ENCODE data around the gene AGXT.

AGXT gene

GRCh38 chr2:240851078-240851991 lies 17.3 kb upstream of the AGXT start:
- TF ChIP-seq POLR2A (IDR thresholded peaks at IDR 0.05; ENCODE audit: low read length) (no peak), GATA1 (IDR thresholded peaks at IDR 0.05; ENCODE audit: low read depth, low read length) (no peak)
- peak; percentile 67 to 86 for DNase-seq

GRCh38 chr2:240852671-240853314 lies 15.8 kb upstream of the AGXT start:
- TF ChIP-seq POLR2A (IDR thresholded peaks at IDR 0.05; ENCODE audit: low read length) (no peak), GATA1 (IDR thresholded peaks at IDR 0.05; ENCODE audit: low read depth, low read length) (no peak)
- DNase-seq: no peak

DNA sequence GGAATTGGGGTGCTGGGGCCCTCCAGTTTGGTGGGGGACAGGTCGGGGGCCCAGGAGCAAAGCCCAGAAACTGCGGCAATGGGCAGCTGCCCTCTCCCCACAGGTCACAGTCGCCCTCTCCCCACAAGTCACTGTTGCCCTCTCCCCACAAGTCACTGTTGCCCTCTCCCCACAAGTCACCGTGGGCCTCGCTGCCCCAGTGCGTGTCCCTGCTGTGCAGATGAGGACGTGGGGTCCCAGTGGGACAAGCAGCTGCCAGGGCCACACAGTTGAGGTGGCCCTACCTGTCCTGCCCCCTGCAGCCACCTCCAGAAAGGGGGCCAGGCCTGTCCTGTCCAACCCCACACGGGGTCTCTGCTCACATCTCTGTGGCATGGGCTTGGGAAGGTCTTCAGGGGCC lies 13.0 kb upstream of the AGXT start:
- TF ChIP-seq POLR2A (IDR thresholded peaks at IDR 0.05; ENCODE audit: low read length): no peak
- no peak for TF ChIP-seq GATA1 (IDR thresholded peaks at IDR 0.05; ENCODE audit: low read depth, low read length)
- no peak for DNase-seq

DNA sequence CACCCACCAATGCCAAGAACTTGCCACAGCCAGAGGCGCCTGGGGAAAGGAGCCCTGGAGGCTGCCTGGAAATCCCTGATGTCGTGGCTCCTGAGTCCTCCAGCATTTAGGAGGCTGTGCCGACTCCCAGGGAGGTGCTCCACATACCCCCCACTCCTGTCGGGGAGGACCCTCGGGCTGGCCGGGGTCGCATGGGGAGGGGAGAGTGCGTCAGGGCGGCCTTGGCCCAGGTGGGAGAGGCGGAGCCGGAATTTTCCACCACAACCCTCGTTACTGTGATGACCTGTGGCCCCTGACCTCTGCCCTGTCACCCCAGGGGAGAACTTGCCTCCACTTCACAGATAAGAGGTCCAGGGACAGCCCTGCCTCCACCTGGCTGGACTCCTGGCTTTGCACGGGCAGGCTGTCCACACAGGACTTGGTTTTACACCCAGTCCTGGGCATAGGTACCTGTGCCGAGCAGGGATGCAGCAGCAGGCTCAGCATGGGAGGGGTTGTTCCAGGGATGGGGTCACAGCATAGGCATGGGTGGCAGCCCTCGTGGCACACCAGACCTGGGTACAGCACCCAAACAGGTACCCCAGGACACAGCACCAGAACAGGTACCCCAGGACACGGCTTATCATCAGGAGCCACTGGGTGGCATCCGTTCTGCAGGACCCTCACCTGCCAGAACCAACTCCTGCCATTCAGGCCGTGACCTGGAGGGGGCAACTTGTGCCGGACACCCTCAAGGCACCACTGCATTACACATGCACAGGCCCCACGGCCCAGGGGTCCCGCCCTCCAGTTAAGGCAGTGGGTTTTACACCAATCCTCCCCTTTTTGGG lies 12.3 kb upstream of the AGXT start:
- TF ChIP-seq GATA1 (IDR thresholded peaks at IDR 0.05; ENCODE audit: low read depth, low read length) (no peak), POLR2A (IDR thresholded peaks at IDR 0.05; ENCODE audit: low read length) (no peak)
- DNase-seq: no peak

- no peak for DNase-seq
- TF ChIP-seq GATA1 (IDR thresholded peaks at IDR 0.05; ENCODE audit: low read depth, low read length) (no peak), POLR2A (IDR thresholded peaks at IDR 0.05; ENCODE audit: low read length) (no peak)
Observed at GRCh38 chr2:240857039-240858008, 11.3 kb upstream of the AGXT start.

DNA sequence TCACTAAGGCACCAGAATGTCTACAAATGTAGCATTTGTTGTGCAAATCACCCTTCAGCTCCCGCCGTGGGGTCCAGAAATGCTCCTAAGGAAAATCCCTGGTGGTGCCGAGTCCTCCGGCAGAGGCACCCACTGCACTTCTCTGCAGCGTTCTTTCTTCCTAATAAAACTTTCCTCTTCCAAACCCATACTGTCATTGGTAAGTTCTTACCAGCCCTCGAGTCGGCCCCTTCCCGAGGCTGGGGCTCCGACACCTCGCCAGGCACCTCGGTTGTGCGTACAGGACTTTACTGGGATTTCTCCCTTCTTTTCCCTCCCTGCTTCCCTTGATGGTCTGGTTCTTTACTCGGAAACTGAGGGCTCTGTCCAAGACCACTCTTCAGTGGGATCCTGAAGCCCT lies 10.3 kb upstream of the AGXT start:
- TF ChIP-seq POLR2A (IDR thresholded peaks at IDR 0.05; ENCODE audit: low read length) (no peak), GATA1 (IDR thresholded peaks at IDR 0.05; ENCODE audit: low read depth, low read length) (no peak)
- no peak for DNase-seq

GRCh38 chr2:240858871-240859270 lies 9.8 kb upstream of the AGXT start:
- DNase-seq: no peak
- TF ChIP-seq POLR2A (IDR thresholded peaks at IDR 0.05; ENCODE audit: low read length) (no peak), GATA1 (IDR thresholded peaks at IDR 0.05; ENCODE audit: low read depth, low read length) (no peak)

- TF ChIP-seq POLR2A (IDR thresholded peaks at IDR 0.05; ENCODE audit: low read length) (no peak), GATA1 (IDR thresholded peaks at IDR 0.05; ENCODE audit: low read depth, low read length) (no peak)
- DNase-seq: no peak
Observed at GRCh38 chr2:240861547-240861946, 7.1 kb upstream of the AGXT start.

DNA sequence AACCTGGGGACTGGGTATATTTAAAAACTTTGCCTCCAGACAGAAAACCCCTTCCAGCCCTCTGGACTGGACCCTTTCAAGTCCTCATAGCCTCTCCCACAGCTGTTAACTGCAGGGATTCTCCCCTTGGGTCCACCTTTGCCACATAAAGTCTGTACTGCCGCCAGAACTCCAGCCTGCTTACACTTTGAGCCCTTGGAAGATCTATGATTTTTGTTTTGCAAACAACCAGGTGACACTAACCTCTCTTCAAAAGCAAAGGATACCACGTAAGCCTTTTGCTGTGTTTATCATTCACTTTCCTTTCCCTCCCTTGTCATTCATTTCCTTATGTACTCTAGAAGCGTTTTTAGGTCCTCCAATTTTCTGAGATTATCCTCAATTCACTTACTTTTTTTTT lies 4.1 kb upstream of the AGXT start:
- DNase-seq: no peak
- TF ChIP-seq GATA1 (IDR thresholded peaks at IDR 0.05; ENCODE audit: low read depth, low read length) (no peak), POLR2A (IDR thresholded peaks at IDR 0.05; ENCODE audit: low read length) (no peak)

DNA sequence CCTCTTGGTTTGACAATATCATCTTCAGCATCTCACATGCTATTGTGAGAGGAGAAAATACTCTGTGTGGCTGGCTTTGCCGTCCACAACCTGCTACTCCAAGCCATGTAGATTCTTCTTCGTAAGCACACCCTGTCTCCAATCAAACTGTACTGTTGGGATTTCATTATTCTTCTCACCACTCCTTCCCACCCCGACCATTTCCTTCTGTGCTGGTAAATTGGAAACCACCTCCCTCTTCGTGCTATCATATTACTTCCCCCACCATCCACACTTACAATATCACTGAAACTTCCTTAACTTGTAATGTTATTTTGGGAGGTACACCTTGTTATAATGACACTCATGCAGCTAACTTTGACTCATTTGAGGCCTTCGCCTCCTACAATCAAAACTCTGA lies 3.2 kb upstream of the AGXT start:
- no peak for DNase-seq
- no peak for TF ChIP-seq POLR2A (IDR thresholded peaks at IDR 0.05; ENCODE audit: low read length)
- TF ChIP-seq GATA1 (IDR thresholded peaks at IDR 0.05; ENCODE audit: low read depth, low read length): no peak

DNA sequence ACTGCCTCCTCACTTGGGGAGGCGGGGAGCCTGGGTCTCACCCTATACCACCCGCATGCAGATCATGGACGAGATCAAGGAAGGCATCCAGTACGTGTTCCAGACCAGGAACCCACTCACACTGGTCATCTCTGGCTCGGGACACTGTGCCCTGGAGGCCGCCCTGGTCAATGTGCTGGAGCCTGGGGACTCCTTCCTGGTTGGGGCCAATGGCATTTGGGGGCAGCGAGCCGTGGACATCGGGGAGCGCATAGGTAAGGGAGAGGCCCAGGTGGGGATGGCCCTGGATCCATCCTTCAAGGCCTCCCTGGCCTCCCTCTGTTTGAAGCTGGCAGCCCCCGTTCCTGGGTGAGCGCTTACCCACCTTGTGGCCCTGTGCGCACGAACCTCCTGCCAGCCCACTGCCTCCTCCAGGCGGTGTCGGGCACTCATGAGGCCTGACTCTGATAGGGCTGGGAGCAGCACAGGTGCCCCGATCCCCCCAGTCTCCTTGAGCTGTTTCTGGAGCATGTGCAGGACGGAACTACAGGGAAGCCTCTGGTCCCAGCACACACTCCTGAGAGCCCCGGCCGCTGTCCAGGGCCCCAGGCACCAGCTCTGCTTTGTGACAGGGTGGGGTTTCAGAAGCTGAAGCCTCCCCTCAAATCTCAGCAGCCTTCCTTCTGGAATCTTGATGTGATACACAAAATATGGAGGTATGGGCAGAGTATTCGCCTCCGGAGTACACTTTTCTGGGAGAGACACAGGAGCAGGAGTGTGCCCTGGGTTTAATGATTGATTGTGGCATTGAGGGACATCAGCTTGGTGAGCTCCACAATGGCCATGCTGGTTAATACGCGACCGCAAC lies 708 bp downstream of the AGXT start:
- TF ChIP-seq GATA1 (IDR thresholded peaks at IDR 0.05; ENCODE audit: low read depth, low read length) (no peak), POLR2A (IDR thresholded peaks at IDR 0.05; ENCODE audit: low read length) (no peak)
- DNase-seq: no peak
